ENCODE data around the gene PTPN7. TPM values are rescaled to one million over a fixed set of nuclear protein-coding genes. Genes with fewer than 3 reads are reported as not detected.
"Not testable (repeated sequence)": the region's sequence is repeated elsewhere in the genome, so short reads cannot be mapped to it uniquely, and the experiment has no call there.

PTPN7 gene
- polyA plus RNA-seq, 1 experiment = not detected

DNA sequence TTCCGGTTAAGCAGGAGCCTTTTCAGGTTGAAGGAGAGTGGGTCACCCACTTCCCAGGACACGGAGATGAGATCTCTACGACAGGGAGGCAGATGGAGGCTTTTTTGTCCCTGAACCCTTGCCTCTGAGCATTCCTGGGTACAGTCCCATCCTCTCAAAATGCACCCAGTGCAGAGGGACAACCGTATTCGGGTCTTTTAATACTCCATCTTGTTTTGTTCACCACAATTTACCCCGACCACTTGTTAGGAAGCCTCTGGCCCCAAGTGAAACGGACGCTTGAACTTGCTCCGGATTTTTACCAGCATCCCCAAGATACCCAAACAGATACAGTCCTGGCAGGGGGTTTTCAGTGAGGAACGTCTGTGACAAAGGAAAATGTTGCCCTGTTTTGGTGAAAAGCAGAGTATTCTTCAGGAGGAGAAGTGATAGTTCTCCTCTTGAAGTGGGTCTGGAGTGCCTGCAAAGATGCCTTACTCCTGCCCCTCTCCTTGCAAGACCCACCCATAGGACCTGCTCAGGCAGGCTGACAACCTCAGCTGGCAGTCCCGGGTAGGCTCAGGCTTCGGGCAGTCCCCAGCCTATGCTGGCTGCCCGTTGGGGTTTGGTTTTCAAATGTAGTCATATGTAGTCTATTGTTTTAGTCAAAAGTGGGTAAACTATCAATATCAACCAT, 15.2 kb downstream of the PTPN7 start:
- ChIA-PET POLR2A (no interaction called here), CTCF (interaction anchor here (0.6 to 2.9 kb wide), 3 partner anchors 9 to 615 kb away, joined by 3 to 9 read pairs (median 3); no protein-coding TSS in a partner anchor)
- Histone ChIP-seq H3K9me3 (ENCODE audit: control insufficient read depth, insufficient read depth, low read length) (peaks cover 4% of the 10 kb centered on the region; the same call in 1 of the 2 replicates), H3K27ac (ENCODE audit: low read depth, low read length) (no peak overlapping the region), H3K27me3 (ENCODE audit: control insufficient read depth, insufficient read depth, low read length) (no peaks in the 10 kb centered on the region), H3K4me3 (ENCODE audit: low read depth, low read length) (peak overlapping the region; percentile 83)
- no peak for DNase-seq (ENCODE audit: low read depth, low spot score)
- TF ChIP-seq, protein P1, sequence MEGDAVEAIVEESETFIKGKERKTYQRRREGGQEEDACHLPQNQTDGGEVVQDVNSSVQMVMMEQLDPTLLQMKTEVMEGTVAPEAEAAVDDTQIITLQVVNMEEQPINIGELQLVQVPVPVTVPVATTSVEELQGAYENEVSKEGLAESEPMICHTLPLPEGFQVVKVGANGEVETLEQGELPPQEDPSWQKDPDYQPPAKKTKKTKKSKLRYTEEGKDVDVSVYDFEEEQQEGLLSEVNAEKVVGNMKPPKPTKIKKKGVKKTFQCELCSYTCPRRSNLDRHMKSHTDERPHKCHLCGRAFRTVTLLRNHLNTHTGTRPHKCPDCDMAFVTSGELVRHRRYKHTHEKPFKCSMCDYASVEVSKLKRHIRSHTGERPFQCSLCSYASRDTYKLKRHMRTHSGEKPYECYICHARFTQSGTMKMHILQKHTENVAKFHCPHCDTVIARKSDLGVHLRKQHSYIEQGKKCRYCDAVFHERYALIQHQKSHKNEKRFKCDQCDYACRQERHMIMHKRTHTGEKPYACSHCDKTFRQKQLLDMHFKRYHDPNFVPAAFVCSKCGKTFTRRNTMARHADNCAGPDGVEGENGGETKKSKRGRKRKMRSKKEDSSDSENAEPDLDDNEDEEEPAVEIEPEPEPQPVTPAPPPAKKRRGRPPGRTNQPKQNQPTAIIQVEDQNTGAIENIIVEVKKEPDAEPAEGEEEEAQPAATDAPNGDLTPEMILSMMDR (IDR thresholded peaks at IDR 0.05; ENCODE audit: low read depth, low read length) = no peak

- DNase-seq (ENCODE audit: low read depth, low spot score) = no peak
- TF ChIP-seq, protein P1 (IDR thresholded peaks at IDR 0.05; ENCODE audit: low read depth, low read length) = no peak
- Histone ChIP-seq H3K27me3 (ENCODE audit: control insufficient read depth, insufficient read depth, low read length) (no peaks in the 10 kb centered on the region), H3K27ac (ENCODE audit: low read depth, low read length) (peak within 1 kb of the TSS; percentile 31), H3K9me3 (ENCODE audit: control insufficient read depth, insufficient read depth, low read length) (peaks cover 4% of the 10 kb centered on the region; the same call in 1 of the 2 replicates), H3K4me3 (ENCODE audit: low read depth, low read length) (peak within 1 kb of the TSS; percentile 83)
- CTCF ChIA-PET = interaction anchor here (2.0 to 2.9 kb wide), 2 partner anchors 9 to 10 kb away, joined by 9 to 11 read pairs; no protein-coding TSS in a partner anchor
- POLR2A ChIA-PET = no interaction called here
Measured at GRCh38 chr1:202144402-202145067, 15.9 kb downstream of the PTPN7 start, which contains the start of gene ARL8A. Gene ARL8A (minus strand): TSS chr1:202144737. CDS start chr1:202144572, 165 bp downstream.

DNA sequence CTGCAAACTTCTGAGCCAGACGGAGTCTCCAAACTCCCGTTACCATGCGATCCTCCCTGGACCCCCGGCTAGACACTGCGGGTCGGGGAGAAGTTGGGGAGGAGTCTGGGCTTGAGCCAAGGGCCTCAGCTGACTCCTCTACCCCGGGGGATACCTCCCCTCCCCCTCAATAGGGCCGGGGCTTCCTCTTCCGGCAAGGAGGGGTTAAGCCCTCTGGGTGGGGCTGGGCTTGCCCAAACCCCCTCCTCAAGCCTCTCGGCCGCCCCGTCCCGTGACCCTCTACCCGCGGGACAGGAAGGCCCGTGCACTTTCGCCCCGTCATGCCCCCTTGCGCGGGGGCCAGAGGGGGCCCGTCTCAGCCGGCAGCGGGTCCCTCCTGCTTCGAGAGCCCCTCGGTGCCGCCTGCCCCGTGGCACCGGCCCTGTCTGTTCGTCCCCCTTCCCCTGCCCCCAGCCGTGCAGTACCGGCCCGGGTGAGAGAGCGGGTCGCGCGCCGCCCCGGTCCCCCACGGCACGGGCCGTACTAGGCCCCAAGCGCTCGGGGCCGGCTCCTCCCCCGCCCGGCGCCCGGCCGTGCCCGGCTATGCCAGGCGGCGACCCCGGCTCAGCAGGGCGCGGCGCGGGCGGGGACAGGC, 16.5 kb downstream of the PTPN7 start:
- H3K4me3 ChIP-seq (ENCODE audit: low read depth, low read length) = peak overlapping the region; percentile 83
- no peaks in the 10 kb centered on the region for H3K27me3 ChIP-seq (ENCODE audit: control insufficient read depth, insufficient read depth, low read length)
- ChIA-PET CTCF (interaction anchor here (0.8 to 2.9 kb wide), 3 partner anchors 9 to 10 kb away, joined by 3 to 11 read pairs (median 9); no protein-coding TSS in a partner anchor), POLR2A (interaction anchor here (1.4 kb wide), 1 partner anchor 9 kb away, joined by 5 read pairs; no protein-coding TSS in a partner anchor)
- H3K9me3 ChIP-seq (ENCODE audit: control insufficient read depth, insufficient read depth, low read length) = peaks cover 4% of the 10 kb centered on the region; the same call in 1 of the 2 replicates
- TF ChIP-seq, protein P1 (IDR thresholded peaks at IDR 0.05; ENCODE audit: low read depth, low read length) = no peak
- no peak for DNase-seq (ENCODE audit: low read depth, low spot score)
- H3K27ac ChIP-seq (ENCODE audit: low read depth, low read length) = peak overlapping the region; percentile 31

GRCh38 chr1:202143011-202143767, 17.2 kb downstream of the PTPN7 start:
- TF ChIP-seq, protein P1 (IDR thresholded peaks at IDR 0.05; ENCODE audit: low read depth, low read length) = no peak
- no peak for DNase-seq (ENCODE audit: low read depth, low spot score)
- ChIA-PET POLR2A (interaction anchor here (1.4 kb wide), 1 partner anchor 9 kb away, joined by 5 read pairs; no protein-coding TSS in a partner anchor), CTCF (interaction anchor here (0.8 to 2.0 kb wide), 3 partner anchors 8 to 24 kb away, joined by 3 to 11 read pairs (median 3); no protein-coding TSS in a partner anchor)
- no peaks in the 10 kb centered on the region for H3K27me3 ChIP-seq (ENCODE audit: control insufficient read depth, insufficient read depth, low read length)
- H3K9me3 ChIP-seq (ENCODE audit: control insufficient read depth, insufficient read depth, low read length) = peaks cover 4% of the 10 kb centered on the region; the same call in 1 of the 2 replicates
- no peak overlapping the region for H3K27ac ChIP-seq (ENCODE audit: low read depth, low read length)
- H3K4me3 ChIP-seq (ENCODE audit: low read depth, low read length) = peak overlapping the region; percentile 83

- CTCF ChIA-PET = interaction anchor here (0.6 kb wide), 1 partner anchor 141 kb away, joined by 3 read pairs; no protein-coding TSS in a partner anchor
- POLR2A ChIA-PET; DNase-seq (ENCODE audit: low read depth, low spot score); H3K27me3 ChIP-seq (ENCODE audit: control insufficient read depth, insufficient read depth, low read length); H3K9me3 ChIP-seq (ENCODE audit: control insufficient read depth, insufficient read depth, low read length); H3K27ac ChIP-seq (ENCODE audit: low read depth, low read length); H3K4me3 ChIP-seq (ENCODE audit: low read depth, low read length): not testable (repeated sequence)
Measured at GRCh38 chr1:202141468-202141867, 18.9 kb downstream of the PTPN7 start.
